HG02642 (cell line): ENCODE measurements around the gene MEGF6.

ENCODE experiments used
- ATAC-seq: cut with Tn5 transposase; IDR thresholded peaks from one replicate; pipeline ENCODE4 v1.9.1; 2021; ENCODE audit warnings: mild to moderate bottlenecking; ENCODE audit not compliant: unreplicated experiment, poor library complexity

MEGF6 gene

DNA sequence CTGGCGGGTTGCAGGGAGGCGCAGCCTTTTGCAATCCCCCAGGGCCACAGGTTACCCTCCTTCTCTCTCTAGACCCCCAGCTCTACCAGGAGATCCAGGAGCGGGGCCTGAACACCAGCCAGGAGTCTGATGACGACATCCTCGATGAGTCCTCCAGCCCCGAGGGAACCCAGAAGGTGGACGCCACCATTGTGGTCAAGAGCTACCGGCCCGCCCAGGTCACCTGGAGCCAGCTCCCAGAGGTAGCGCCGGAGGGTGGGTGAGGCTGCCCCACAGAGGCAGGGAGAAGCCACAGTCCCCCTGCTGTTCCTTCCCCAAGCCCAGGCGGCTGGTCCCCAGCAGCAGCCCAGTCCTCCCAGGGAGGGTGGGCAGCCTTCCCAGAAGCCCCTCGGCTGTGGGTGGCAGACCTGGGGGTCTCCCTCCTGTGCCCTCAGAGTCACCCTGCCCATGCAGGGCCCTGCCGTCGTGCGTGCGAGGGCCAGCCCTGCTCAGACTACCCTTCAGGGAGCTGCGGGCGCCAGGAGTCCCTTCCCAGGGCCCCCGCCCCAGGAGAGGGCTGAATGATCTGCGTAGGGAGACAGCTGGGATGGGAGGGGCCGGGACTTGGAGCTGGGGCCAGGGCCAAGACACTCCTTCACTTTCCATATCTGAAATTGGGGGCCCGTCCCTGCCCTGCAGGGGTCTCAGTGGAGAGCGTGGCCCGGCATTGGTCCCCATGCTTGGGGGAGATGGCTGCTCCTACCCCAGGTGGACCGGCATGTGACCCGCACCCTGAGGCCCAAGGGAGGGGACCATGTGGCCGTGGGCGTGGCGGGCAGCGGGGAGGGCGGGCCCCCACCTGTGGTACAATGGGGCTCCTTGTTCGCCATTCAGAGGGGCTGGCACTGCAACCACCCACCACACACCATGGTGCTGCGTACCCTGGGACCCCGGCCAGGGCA, 143.9 kb downstream of the MEGF6 start:
- no peak for ATAC-seq

DNA sequence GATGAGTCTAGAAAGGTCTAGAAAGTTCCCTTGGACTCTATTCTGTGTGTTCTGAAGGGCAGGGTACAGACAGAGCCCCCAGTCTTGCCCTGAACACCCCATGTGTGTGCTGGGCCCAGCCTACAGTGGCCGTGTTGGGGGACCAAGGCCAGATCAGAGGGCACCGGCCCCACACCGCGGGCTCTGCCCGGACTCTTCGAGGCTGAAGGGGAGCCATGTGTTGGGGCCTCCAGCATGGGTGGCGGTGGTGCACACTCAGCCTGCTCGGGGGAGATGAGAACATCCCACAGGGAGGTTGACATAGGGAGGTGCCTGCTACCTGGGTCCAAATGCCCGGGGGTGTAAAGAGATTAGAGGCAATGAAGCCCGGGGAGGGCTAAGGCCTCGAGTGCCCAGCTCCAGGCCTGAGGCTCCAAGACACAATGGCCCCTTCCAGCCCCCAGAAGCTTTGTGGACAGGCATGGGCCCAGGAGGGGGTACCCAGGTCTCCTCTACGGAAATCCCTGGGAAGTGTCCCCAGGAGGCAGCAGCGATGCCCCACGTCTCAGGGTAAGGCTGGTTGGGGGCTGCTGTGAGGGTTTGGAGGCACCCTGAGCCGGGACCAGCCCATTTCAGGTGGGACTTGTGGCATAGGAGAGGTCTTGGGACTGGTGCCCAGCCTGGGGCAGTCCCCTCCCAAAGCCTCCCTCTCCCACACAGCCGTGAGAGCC, 144.8 kb downstream of the MEGF6 start:
- ATAC-seq: no peak

DNA sequence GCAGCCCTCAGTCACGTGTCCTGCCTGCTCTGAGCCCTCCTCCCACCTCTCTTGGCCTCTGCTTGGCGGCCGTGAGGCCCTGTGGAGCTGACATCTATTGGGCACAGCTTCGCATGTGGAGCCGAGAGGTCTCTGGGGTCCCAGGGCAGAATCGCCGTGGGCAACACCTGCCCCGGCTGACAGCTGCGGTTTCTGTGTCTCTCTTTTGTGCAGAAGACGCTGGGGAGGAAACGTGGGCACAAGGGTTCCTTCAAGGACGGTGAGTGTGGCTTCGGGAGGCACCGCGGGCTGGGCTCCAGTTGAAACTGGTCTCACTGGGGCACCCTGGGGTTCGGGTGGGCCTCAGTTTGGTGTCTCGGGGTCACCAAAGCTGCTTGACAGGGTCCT, 145.4 kb downstream of the MEGF6 start:
- ATAC-seq: no peak

DNA sequence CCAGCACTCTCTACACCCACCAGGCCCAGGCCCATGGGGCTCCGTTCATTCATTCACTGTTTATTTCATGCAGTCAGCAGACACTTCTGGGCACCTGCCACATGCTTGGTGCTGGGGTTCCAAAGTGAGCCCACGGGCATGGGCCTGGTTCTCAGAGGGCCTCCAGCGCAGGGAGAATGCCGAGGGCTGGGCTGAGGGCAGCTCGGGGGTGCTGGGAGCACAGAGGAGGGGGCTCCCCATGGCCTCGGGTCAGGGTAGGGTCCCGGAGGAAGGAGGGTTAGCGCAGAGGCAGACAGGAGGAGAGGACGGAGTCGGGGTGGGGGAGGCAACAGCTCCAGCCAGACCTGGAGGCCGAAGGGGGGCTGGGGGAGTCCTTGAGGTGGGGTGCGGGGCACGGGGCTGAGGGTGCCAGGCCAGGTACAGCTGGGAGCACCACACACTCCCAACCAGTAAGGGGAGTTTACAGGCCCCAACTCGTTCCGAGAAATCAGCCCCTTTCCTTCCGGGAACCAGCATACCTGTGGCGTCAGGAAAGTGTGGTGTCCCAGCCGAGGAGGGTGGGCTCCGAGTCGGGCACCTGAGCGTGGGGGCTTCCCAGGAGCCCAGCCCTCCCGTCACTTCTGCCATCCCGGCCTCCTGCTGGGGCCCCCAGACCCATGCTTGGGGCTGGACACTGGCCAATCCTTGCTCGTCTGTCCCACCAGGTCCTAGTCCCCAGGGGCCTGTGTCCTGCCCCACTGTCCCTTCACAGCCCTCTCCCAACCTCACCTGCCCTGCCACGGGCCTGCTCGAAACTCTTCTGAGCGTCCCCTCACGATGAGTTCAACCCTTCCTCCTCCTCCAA, 146.0 kb downstream of the MEGF6 start:
- no peak for ATAC-seq

DNA sequence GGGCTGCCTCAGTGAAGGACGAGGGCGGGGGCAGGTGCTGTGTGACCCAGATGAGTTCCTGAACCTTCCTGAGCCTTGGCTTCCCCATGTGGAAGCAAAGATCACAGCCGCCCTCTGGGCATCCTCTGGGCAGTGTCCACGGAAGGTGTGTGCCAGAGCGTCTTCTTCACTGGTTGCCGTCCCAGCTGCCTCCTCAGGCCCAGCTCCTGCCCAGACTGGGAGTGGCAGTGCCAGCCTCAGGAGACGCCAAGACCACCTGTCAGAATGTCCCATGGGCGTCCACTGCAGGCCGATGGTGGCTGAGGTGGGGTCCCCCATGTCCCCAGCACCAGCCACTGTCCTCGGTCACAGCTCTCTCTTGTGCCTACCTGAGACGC, 146.7 kb downstream of the MEGF6 start:
- no peak for ATAC-seq

DNA sequence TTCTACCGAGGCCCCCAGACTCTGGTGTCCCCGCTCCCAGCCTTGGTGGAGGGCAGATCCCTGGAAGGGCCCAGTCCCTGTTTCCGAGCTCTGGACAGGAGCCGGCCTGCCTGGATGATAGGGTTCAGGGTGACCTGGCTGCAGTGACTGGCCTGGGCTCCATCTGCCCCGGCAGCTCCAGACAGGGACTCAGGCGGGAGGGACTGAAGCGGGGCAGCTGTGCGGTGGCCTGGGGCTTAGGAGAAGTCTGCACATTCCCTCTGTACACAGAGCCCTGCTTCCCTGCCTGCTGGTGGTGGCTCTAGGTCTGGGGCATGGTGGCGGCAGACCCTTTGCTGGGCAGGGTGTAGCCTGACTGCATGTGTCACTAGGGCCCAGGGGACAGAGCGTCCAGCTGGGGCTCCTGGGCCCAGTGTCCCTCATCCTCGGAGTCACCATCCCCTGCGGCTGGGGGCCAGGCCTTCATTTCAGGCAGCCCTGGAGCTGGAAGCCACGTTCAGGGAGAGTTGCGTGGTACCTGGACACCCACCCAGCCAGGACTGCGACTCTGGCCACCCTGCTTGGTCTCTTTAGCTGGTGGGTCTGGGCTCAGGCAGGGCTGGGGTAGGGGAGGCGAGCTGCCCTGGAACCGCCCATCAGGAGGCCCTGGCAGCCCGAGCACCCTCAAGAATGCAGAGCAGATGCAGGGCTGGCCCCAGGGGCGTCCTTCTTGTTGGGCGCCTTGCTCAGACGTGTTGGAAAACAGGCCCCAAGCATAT, 147.2 kb downstream of the MEGF6 start:
- ATAC-seq: no peak

DNA sequence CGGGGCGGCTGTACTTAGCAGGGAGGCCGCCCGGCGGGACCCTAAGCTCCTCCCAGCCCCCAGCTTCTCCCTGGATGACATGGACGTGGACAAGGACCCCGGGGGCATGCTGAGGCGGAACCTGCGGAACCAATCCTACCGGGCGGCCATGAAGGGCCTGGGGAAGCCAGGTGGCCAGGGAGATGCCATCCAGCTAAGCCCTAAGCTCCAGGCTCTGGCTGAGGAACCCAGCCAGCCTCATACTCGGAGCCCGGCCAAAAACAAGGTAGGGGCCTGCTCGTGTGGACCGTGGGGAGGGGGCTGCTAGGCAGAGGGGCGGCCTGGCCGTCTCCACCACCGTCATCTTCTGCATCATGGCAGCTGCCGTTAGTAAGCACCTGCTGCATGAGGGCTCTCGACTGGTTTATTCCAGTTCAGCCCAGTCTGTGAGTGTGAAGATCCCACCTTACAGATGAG, 147.9 kb downstream of the MEGF6 start:
- no peak for ATAC-seq

DNA sequence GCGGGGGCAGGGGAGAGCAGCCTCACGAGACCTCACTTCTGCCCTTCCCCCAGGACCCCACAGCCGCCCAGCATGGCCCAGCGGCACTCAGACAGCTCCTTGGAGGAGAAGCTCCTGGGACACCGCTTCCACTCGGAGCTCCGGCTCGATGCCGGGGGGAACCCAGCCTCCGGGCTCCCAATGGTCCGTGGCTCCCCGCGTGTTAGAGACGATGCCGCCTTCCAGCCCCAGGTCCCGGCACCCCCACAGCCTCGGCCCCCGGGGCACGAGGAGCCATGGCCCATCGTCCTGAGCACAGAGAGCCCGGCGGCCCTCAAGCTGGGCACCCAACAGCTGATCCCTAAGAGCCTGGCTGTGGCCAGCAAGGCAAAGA, 148.3 kb downstream of the MEGF6 start:
- ATAC-seq: no peak

DNA sequence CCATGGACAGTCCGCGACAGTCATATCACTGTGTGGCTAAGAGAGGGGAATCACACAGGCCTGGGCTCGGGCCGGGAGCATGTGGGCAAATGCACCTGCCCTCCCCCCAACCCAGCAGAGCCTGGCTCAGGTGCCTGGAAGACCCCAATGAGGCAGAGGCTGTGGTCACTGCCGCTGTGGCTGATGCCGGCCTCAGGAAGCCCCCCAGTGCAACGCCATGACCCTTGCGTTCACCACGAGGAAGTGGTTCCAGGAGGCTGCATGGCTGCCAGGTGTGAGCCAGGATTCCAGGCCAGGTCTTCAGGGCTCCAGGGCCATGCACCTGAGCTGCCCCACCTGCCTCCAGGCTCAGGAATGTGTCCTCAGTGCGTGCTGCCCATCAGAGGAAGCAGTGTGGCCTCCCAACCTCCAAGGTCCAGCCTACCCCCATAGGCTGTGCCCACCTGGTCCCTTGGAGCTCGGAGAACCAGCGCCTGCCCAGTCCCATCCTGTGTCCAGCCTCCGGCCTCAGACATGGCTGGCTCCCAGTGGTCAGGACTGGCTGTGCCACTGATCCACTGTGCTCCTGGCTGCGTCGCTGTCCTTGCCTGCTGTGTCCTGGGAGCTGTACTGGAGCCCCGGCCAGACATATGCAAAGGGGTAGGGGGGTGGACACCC, 148.8 kb downstream of the MEGF6 start:
- no peak for ATAC-seq

DNA sequence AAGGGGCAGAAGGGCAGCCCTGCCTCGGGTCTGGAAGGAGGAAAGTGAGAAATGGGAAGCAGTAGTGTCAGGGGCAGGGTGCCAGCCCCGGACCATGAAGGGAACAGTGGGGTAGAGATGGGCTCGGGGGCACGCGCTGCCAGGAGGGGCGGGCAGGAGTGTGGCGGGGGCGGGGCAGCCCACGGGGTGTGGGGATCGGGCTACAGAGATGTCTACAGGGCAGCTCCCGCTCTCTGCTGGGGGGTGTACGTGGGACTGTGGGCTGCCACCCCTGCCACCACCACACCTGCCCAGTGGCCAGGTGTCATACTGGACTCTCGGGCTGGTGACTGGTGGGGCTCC, 149.4 kb downstream of the MEGF6 start:
- ATAC-seq: no peak

DNA sequence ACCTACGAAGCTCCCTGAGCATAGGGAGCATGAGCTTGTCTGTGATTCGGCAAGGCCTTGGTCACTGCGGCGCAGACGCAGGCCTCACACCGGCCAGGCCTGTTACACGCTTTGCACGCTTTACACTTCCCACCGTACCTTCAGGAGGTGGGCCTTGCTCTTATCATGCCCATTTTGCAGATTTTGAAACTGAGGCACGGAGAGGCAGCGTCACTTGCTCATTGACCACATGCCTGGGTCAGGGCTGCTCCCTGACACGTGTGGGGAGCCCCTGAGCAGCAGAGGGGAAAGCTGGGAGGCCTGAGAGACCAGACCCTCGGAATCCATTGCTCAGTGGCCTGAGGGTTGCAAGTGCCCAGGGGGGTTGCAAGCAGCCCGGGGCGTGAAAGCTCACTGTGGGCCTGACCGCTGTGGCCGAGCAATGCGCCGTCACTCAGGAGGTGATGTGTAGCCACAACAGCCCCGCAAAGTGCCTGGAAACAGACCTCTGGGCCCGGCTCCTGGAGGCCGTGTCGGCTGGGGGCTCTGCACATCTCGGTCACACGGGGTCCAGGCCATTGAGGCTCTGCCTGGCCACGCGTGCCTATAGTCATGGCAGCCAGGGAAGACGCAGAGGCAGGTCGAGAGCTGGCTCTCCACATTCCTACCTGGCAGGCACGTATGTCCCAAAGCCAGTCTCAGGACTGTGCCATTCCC, 149.9 kb downstream of the MEGF6 start:
- ATAC-seq: no peak

DNA sequence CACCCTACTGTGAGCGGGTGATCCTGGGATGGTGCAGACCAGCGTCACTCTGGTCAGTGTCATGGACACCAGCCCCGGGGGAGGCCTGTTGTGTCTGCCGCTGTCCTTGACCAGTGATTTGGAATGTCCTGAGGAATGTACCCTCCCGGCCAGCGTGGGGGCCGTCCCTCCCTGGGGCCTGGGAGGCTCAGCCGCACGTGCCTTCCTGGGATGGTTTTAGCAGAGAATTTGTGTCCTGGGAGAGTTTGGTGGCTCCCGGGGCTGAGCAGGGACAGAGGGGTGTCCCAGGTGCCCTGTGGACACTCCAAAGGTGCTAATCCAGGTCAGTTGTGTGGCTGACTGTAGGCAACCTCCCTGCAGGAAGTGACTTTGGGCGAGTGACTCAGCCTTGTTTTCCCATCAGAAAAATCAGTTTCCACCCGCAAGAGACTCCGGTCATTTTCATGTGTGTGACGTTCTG, 150.6 kb downstream of the MEGF6 start:
- ATAC-seq: no peak

DNA sequence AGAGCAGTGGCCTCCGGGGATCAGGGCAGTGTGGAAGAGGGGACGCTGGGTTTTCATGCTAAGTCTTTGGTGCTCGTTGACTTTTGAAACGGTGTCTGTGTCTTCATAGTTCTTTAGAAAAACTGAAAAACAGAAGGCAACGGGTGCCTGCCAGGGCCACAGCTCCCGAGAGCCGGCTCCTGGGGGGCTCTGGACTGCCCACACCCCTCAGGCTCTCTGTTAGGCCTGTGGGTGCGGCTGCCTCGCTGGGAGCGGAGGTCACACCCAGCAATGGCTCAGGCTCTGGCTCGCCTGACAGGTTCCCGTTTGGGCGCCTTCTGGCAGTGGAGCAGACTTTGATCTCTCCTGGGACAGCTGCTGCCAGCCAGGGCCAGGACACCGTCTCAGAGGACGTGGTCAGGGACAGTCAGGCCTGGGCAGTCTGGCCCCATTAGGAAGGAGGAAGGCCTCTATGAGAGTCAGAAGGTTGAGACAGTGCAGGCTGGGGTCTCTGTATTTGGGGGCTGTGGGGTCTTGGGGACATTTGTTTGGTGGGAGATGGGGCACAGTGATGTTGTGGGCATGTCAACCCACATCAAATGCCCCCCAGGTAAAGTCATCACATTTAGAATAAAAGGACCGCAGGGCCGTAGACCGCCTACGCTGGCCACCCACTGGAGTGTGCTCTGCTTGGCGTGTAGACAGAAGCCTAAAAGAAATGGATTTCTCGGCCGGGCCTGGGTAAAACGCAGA, 151.2 kb downstream of the MEGF6 start:
- no peak for ATAC-seq

DNA sequence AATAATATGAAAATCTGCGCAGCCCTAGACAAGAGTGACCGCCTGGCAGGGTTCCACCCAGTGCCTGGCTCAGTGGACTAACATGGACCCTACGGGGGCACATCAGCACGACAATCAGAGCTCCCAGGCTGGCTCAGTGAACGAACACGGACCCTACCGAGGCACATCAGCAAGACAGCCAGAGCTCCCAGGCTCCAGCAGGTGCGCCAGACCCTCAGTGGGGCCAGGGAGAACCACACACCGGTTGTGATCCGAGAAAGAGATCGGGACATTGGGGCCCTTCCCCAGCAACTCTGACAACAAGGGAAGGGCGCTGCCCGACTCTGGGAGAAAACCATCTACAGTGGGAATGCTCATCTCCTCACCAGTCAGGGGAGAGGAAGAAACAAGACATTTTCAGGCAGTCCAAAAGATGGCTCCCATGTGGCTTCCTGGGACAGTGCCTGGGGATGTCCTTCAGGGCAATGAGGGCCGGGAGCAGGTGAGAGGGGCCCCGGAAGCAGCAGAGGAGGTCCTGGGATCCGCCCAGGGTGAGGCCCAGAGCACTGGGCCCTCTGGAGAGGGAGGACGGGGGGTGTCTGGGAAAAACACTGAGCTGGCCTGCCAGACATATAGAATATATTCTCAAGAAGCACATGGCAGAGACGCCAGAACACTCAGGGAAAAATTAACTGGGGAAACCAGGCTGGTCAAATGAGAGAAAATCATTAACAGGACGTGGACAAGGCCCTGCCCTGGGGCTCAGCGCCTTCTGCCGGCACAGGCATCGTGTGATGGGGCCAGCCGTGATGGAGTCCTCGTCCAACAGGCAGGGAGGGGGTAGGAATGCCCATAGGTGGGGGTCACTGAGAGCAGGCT, 152.0 kb downstream of the MEGF6 start:
- no peak for ATAC-seq

DNA sequence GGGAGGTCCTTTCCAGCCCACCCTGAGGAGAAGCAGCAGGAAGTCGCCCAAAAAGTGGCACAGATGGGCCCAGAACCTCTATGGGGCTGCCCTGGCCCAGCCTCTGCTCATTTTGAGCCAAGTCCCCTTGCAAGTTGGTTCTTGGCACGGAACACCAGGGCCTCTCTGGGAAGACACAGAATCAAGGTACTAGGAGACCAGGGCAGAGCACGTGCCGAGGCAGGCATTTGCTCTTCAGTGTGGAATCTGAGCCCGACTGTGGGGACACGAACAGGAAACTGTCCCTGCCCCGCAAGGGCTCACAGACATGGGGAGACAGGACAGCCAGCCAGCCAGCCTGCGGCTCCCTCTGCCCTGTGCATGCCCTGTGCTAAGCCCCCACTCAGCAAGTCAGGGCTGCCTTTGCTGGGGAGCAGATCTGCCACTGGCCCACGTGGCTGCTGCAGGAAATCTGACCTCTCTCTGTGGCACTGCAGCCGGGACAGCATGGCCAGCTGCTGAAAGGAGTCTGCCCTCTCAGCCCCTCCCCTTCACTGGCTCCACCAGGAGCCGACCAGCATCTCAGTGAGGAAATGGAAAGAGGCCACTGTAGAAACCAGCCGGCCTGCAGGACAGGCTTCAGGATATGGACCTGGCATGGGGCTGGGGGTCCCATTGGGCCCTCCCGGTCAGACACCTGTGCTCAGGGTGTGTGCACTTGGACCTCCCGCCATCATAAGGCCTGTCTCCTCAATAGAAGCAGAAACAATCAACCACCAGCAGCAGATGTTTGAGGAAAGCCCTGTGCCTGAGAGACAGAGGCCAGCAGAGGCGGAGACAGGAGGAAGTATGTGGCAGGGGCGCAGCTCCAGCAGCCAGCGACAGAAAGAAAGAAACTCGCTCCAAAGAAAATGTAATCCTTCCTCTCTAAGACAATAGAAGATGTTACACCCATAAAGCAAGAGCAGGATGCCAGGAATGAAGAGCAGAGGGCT, 153.1 kb downstream of the MEGF6 start:
- ATAC-seq: no peak
